Natural killer cell treated with Interleukin-12 subunit alpha and Interleukin-12 subunit beta and Interleukin-15 and Interleukin-18, amount 100 ng/mL, for 72 hours (primary cell): ENCODE data around the gene INTS15. TPM values are rescaled to one million over a fixed set of nuclear protein-coding genes. Genes with fewer than 3 reads are reported as not detected.

Experiments used
- ATAC-seq, 2 donors: fragments of 150-1000 bp; cut with Tn5 transposase in 1 of 2; sonication (Bioruptor Pico), chemical (Tn5 transposase) in 1 of 2; 2 replicates each; pipeline ENCODE4 v1.10.0; 2021
- DNase-seq: peaks from one replicate; pipeline ENCODE4 v3.0.0; 2022; ENCODE audit warnings: low spot score
- H3K27ac Mint-ChIP-seq, 2 donors: 1 replicate in 1 of 2; 2 replicates in 1 of 2; pipeline ENCODE4 v1.8.0; 2022; ENCODE audit warnings: mixed read lengths in 2 of 2, mild to moderate bottlenecking in 1 of 2, moderate library complexity in 1 of 2
- H3K27me3 Mint-ChIP-seq, 2 donors: 1 replicate in 1 of 2; 2 replicates in 1 of 2; pipeline ENCODE4 v1.8.0; 2022; ENCODE audit warnings: mixed read lengths in 2 of 2
- H3K36me3 Mint-ChIP-seq: one replicate; pipeline ENCODE4 v1.8.0; 2022; ENCODE audit warnings: mixed read lengths
- H3K4me1 Mint-ChIP-seq, 2 donors: 1 replicate in 1 of 2; 2 replicates in 1 of 2; pipeline ENCODE4 v1.8.0; 2022; ENCODE audit warnings: low read depth in 2 of 2, mixed read lengths in 2 of 2, mild to moderate bottlenecking in 1 of 2
- H3K4me3 Mint-ChIP-seq: one replicate; pipeline ENCODE4 v1.8.0; 2022; ENCODE audit warnings: mixed read lengths
- H3K9me3 Mint-ChIP-seq: 2 replicates; pipeline ENCODE4 v1.8.0; 2022; ENCODE audit warnings: mixed read lengths
- total RNA-seq, 2 donors: library from RNA; stranded (reverse); gene quantifications; one replicate each; pipeline ENCODE4 v1.2.3, GENCODE V29; 2022

Gene INTS15
- total RNA-seq, 2 donors from 2014 or later: 42.5 to 58.6 TPM

DNA sequence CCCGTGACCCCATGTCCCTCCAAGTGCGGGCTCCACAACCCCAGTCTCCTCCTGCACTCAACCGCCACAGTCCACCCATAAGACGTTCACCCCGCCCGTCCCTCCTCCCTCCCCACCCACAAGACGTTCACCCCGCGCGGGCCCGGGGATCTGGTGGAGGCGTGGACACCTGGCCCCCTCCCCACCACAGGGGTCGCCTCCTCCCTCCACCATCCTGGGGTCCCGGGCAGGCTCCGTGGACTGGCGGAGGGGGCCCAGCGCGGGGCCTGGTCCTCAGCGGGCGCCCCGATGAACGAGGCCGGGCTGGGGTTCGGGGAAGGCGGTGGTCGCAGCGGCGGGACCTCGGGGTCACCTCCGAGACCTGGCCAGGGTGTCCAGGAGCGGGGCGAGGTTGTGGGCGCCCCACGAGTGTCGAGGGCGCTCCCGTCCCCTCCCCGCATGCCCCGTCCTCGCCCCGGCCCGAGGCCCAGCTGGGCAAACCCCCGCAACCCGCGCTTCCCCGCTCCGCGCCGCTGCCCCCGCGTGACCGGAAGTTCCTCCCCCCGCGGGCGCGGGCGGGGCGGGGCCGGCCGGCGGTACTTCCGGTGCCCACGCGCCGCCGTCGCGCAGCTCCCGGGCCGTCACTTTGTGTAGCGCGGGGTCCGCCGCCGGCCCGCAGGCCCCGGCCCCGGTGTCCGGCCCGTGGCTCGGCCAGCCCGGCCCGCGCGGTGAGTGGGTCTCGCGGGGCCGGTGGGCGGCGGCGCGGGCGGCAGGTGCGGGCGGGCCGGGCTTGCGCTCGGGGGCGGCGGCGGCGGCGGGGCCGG is 47.1 kb downstream of the INTS15 start, which contains the start of gene ZNF316:
TSS of gene ZNF316 (plus strand) at position 578 of the 803 bp plus-strand sequence. CDS start 5,092 bp downstream, outside the sequence.
- Mint-ChIP-seq H3K4me3 (peak within 1 kb of the TSS; percentile 82), H3K36me3 (peaks cover 3% of the 10 kb centered on the region)

DNA sequence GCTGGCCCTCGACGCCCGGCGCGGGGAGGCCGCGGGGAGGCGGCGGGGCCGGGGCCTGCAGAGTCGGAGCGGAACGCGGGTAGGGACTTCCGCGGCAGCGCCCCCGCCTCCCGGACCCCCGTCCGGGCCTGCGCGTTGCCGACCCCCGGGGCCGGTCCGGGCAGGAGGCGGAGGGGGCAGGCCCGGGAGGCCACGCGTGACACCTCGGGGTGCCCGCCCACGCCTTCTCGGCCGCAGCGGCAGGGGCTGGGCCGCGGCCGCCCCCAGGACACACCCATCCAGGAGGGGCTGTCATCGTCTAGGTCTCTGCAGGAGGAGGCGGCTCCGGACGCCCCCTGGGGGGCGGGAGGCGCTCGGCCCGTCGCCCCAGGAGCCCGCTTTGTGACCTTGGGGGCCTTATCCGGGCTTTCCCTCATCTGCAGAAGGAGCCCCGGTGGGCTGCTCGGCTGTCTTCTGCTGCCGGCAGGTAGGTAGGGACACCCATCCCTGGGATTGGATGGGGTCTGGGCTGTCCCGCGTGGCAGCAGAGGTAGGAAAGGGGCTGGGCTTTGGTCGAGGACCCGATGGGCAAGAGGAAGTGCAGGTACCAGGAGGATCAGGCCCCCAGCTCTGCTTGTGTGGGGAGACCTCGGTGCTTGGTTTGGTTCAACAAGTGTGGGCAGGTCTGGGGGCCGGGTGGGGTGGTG is 47.9 kb downstream of the INTS15 start:
- Mint-ChIP-seq H3K27ac (peak overlapping the region; percentile 64 to 68), H3K27me3 (no peaks in the 10 kb centered on the region), H3K9me3 (no peaks in the 10 kb centered on the region), H3K4me3 (peak overlapping the region; percentile 82), H3K4me1 (peaks cover 25 to 26% of the 10 kb centered on the region in 2 donors), H3K36me3 (peaks cover 4% of the 10 kb centered on the region)
- peak; percentile 79 to 80 for ATAC-seq
- peak; percentile 74 for DNase-seq

More for the DNA sequence above, 47.1 kb downstream of the INTS15 start, which contains the start of gene ZNF316:
- DNase-seq (peak; percentile 80), ATAC-seq (peak; percentile 84 to 91)
- Mint-ChIP-seq H3K4me1 (peaks cover 24 to 25% of the 10 kb centered on the region in 2 donors), H3K9me3 (no peaks in the 10 kb centered on the region), H3K27ac (peak within 1 kb of the TSS; percentile 68), H3K27me3 (no peaks in the 10 kb centered on the region)

DNA sequence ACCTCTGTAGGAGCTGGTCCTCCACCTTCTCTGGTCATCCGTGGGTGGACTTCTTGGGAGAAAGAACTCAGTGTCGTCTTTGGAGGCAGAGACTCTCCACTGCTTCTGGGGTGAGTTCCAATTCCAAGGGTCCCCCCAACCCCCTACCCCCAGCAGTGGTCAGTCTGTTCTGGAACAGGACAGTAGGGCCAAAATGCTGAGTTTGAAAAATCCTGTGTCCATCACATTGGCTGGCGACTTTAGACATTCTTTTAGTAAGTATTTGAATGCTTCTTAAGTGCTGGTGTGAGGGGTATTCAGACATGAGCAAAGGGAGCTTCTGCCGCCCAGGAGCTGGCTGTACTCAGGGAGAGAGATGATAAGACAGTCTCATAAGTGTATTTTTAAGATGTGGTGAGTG is 49.2 kb downstream of the INTS15 start:
- Mint-ChIP-seq H3K36me3 (peaks cover 4% of the 10 kb centered on the region), H3K9me3 (no peaks in the 10 kb centered on the region), H3K27ac (peak overlapping the region; percentile 64 to 68), H3K4me3 (peak overlapping the region; percentile 82), H3K27me3 (no peaks in the 10 kb centered on the region), H3K4me1 (peaks cover 25 to 26% of the 10 kb centered on the region in 2 donors)
- DNase-seq (no peak), ATAC-seq (no peak)

DNA sequence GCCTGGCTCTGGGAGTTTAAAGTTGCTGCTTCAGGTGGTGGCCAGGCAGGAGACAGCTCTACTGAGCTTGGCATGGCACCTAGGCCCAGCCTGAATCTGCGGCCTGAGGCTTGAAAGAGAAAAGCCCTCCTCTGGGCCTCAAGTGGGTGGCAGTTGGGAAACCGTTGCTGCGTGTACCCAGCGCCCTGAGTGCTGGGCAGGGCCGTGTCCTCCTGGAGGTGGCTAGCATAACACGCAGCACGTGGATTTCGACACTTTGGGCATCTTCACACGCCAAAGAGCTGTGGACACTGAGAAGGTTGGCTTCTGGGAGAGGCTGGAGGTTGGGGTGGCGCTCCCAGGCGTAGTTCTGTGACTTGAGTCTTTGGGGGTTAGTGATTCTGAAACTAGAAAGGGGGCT is 49.8 kb downstream of the INTS15 start:
- no peak overlapping the region for H3K4me3 Mint-ChIP-seq

DNA sequence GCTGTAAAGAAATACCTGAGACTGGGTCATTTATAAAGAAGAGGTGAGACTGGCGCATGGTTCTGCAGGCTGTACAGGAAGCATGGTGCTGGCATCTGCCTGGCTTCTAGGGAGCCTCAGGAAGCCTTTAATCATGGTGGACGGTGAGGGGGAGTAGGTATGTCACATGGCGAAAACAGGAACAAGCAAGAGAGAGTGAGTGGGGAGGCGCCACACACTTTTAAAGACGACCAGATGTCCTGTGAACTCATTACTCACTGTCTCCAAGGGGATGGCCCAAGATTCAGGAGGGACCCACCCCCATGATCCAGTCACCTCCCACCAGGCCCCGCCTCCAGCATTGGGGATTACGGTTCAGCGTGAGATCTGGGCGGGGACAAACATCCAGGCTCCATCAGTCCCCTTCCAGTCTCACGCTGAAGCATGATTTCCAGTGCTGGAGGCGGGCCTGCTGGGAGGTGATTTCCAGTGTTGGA is 50.5 kb downstream of the INTS15 start:
- Mint-ChIP-seq H3K36me3 (peaks cover 4% of the 10 kb centered on the region), H3K4me1 (peaks cover 25 to 26% of the 10 kb centered on the region in 2 donors), H3K27ac (peak overlapping the region; percentile 64 to 68), H3K27me3 (no peaks in the 10 kb centered on the region), H3K4me3 (no peak overlapping the region), H3K9me3 (no peaks in the 10 kb centered on the region)
- ATAC-seq: no peak
- no peak for DNase-seq

More for the DNA sequence above, 49.8 kb downstream of the INTS15 start:
- no peaks in the 10 kb centered on the region for H3K9me3 Mint-ChIP-seq
- H3K4me1 Mint-ChIP-seq: peaks cover 25 to 26% of the 10 kb centered on the region in 2 donors
- ATAC-seq: no peak
- H3K27me3 Mint-ChIP-seq: no peaks in the 10 kb centered on the region
- H3K36me3 Mint-ChIP-seq: peaks cover 4% of the 10 kb centered on the region
- H3K27ac Mint-ChIP-seq: peak overlapping the region; percentile 64 to 68
- DNase-seq: no peak

DNA sequence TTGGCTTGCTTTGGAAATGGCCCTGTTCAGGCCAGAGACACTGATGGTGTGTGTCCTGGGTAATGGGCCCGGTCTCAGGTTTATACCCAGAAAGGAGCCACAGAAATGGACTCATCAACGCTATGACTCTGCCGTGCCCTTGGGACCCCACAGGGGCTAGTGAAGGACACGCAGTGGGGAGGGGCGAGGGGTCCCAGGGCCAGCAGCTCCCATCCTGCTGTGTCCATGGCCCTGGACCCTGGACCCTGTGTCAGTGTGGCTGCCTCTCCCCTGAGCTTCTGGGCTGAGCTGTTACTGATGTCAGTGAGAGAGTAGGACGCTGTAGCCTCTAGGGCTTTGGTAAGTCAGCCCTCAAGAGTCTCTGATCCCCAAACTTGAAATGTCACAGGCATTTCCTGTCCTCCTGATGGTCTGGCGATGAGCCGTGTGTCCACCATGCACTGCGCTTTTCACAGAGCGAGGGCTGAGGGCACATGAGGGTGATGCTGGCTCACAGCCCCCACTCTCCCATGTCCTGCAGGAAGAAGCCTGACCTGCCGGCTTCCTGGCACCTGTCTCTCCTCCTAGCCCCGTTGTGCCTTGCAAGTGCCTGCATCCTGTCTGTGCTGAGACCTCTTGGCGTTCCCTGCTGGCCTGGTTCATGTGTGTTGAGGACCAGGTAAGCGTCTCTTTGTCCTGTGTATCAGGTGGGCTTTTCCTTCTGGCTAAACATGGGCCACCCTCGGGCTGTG is 51.6 kb downstream of the INTS15 start:
- Mint-ChIP-seq H3K27ac (no peak overlapping the region), H3K4me1 (peaks cover 25 to 26% of the 10 kb centered on the region in 2 donors), H3K4me3 (no peak overlapping the region), H3K27me3 (no peaks in the 10 kb centered on the region), H3K36me3 (peaks cover 4% of the 10 kb centered on the region), H3K9me3 (no peaks in the 10 kb centered on the region)
- DNase-seq: no peak
- ATAC-seq: no peak

DNA sequence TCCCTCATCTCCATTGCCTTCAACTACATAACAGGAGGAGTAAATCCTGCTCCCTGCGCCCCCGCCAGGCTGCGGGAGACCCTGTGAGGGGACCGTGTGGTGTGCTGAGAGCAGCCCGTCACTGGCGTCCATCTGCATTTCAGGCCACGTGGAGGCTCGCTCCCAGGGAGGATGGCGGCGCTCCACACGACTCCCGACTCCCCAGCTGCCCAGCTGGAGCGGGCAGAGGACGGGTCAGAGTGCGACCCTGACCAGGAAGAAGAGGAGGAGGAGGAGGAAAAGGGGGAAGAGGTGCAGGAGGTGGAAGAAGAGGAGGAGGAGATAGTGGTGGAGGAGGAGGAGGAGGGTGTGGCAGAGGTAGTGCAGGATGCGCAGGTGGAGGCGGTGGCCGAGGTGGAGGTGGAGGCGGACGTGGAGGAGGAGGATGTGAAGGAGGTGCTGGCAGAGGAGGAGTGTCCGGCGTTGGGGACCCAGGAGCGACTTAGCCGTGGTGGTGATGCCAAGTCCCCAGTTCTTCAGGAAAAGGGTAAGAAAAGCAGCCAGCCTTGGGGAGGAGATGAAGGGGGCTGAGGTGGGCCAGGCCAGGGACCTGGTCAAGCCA is 52.5 kb downstream of the INTS15 start:
- no peaks in the 10 kb centered on the region for H3K9me3 Mint-ChIP-seq
- H3K27ac Mint-ChIP-seq: no peak overlapping the region
- no peak overlapping the region for H3K4me3 Mint-ChIP-seq
- peaks cover 25 to 26% of the 10 kb centered on the region in 2 donors for H3K4me1 Mint-ChIP-seq
- ATAC-seq (no peak), DNase-seq (no peak)
- H3K27me3 Mint-ChIP-seq: no peaks in the 10 kb centered on the region
- peaks cover 4% of the 10 kb centered on the region for H3K36me3 Mint-ChIP-seq

DNA sequence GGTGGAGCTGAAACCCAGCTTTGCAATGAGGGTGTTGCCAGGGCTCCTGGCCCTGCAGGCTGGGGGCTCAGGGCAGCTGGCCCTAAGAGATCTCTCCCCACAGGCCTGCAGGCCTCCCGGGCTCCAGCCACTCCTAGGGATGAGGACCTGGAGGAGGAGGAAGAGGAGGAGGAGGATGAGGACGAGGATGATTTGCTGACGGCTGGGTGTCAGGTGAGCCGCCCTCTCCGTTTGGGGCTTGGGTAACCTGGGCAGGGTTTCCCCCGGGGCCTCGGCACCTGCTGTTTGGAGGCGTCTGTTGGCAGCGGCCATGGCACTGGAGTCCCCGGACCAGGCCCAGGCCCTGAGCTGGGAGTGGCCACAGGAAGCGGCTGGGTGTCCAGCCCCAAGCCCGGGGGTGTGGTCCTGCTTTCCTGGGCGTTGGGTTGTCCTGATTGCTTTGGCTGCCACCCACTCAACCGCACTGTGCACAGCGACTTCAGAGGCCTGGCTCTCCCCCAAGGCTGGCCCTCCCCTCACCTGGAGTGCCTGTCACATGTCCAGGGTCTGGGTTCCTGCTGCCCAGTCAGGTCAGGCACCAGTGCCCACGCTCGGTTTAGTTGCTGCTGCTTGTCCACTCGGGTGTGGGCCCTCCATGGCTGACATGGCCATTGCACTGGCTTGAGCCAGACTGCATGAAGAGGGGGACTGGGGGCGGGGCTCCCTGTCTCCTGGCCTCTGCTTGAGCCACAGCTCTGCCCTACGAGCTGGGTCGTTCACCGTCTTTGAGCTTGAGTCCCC is 53.2 kb downstream of the INTS15 start:
- H3K27ac Mint-ChIP-seq: no peak overlapping the region
- ATAC-seq (no peak), DNase-seq (no peak)
- no peaks in the 10 kb centered on the region for H3K9me3 Mint-ChIP-seq
- H3K27me3 Mint-ChIP-seq: no peaks in the 10 kb centered on the region
- peaks cover 4% of the 10 kb centered on the region for H3K36me3 Mint-ChIP-seq
- H3K4me1 Mint-ChIP-seq: peaks cover 21 to 22% of the 10 kb centered on the region in 2 donors
- H3K4me3 Mint-ChIP-seq: no peak overlapping the region

DNA sequence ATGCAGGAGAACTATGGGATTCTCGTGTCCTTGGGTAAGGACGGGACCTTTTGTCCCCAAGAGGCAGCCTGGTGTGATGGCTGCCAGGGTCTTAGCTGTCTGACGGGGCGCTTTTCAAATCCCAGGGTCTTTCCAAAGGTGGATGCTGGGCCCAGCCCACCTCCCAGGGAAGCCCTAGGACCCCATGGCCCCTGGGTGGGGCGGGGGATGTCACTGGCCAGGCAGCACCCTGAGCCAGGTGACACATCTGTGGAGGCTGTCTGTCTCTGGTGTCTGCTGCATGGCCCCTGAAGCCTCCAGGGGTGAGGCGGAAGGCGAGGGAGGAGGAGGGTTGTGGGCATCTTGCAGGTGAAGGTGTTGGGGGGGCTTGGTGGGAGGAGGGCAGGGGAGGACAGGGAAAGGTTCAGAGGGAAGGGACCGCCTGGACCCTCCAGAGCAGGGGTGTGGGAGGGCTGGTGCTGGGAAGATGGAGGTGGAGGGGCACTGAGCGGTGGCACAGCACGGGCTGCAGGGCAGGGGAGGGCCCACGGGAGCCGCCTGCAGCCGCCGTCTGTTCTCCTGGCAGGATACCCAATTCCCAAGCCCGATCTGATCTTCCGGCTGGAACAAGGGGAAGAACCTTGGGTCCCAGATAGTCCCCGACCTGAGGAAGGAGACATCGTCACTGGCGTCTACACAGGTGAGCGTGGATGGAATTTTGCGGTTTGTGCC is 54.2 kb downstream of the INTS15 start:
- no peak for DNase-seq
- peaks cover 16 to 17% of the 10 kb centered on the region in 2 donors for H3K4me1 Mint-ChIP-seq
- no peak for ATAC-seq
- no peaks in the 10 kb centered on the region for H3K9me3 Mint-ChIP-seq
- H3K27ac Mint-ChIP-seq: no peak overlapping the region
- no peak overlapping the region for H3K4me3 Mint-ChIP-seq
- no peaks in the 10 kb centered on the region for H3K27me3 Mint-ChIP-seq
- H3K36me3 Mint-ChIP-seq: peaks cover 4% of the 10 kb centered on the region

DNA sequence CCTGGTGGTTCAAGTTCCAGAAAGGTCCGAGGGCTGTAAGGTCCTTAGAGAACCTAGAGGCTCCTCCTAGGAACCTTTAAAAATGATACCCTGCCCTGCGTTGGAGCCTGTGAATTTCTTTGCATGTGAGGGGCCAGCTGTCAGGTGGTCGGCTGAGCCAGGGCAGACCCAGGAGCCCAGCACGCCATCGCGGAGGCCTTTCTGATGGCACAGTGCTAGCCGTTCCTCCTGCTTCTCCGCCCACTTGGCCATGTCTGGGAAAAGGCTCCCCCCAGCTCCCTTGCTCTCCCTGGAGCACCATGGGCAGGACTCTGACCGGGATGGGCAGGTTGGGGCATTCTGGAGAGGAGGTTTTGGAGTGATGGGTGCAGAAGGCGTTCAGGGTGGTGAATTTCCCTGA is 54.9 kb downstream of the INTS15 start:
- H3K27me3 Mint-ChIP-seq: no peaks in the 10 kb centered on the region
- DNase-seq (no peak), ATAC-seq (no peak)
- H3K4me1 Mint-ChIP-seq: peaks cover 10% of the 10 kb centered on the region in 2 donors
- H3K9me3 Mint-ChIP-seq: no peaks in the 10 kb centered on the region
- H3K36me3 Mint-ChIP-seq: peaks cover 4% of the 10 kb centered on the region
- H3K27ac Mint-ChIP-seq: no peak overlapping the region
- no peak overlapping the region for H3K4me3 Mint-ChIP-seq

DNA sequence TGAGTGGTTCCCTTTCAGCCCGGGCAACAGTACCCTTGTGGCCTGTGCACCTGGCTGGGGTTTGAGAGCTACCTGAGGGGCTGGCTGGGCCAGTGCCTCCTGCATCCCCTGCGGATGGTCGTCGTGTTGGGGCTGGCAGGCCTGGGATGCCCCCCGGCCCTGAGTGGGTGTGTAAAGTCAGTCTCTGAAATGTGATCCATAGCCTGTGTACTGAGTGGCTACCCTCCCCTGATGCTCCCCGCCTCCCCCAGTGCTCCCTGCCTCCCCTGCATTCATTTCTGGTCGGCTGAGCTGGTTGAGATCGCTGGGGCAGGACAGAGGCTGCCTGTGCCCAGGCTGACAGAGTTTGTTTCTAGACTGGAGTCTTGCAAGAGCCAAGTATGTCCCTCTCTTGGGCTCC is 56.6 kb downstream of the INTS15 start:
- no peak overlapping the region for H3K27ac Mint-ChIP-seq
- H3K4me3 Mint-ChIP-seq: no peak overlapping the region
- peak; percentile 37 for DNase-seq
- H3K4me1 Mint-ChIP-seq: peaks cover 4 to 5% of the 10 kb centered on the region in 2 donors
- peaks cover 8% of the 10 kb centered on the region for H3K36me3 Mint-ChIP-seq
- no peaks in the 10 kb centered on the region for H3K27me3 Mint-ChIP-seq
- no peak for ATAC-seq
- no peaks in the 10 kb centered on the region for H3K9me3 Mint-ChIP-seq

DNA sequence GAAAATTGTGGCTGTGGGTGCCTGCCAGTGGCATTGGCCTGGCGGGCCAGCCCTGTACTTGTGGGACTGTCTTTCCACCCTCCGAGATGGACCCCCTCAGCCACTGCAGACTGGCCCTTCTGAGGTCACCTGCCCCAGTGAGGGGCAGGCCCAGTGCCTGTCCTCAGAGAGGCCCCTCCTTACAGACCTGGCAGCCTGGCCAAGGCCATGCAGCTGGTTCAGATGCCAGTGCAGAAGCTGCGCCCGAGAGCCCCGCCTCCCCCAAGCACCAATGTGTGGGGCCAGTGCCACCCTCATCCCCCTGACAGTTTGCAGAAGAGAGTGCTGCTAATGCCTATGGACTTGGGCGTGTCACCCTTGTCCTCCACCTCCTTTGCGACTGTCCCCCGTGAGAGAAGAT is 57.3 kb downstream of the INTS15 start:
- ATAC-seq: no peak
- DNase-seq: peak; percentile 32
- Mint-ChIP-seq H3K9me3 (no peaks in the 10 kb centered on the region), H3K27ac (no peak overlapping the region), H3K27me3 (no peaks in the 10 kb centered on the region), H3K4me3 (no peak overlapping the region), H3K36me3 (peaks cover 5% of the 10 kb centered on the region), H3K4me1 (no peaks in the 10 kb centered on the region)
